SK-N-SH (cell line): ENCODE data around the gene GSTO1. TPM values are rescaled to one million over a fixed set of nuclear protein-coding genes. Genes with fewer than 3 reads are reported as not detected.

Source experiments
- CTCF ChIA-PET: fragments of 300-600, 350-600 bp; formaldehyde crosslinking; extraction: SDS; loops from one replicate; lab custom pipeline; 2021; lab: Yijun Ruan, JAX
- POLR2A ChIA-PET: fragments of 350-600 bp; sonication (Branson Sonifier 250); formaldehyde crosslinking; extraction: SDS; loops from one replicate; lab custom pipeline; 2020; ENCODE audit warnings: antibody characterized with exemption, inconsistent platforms; lab: Yijun Ruan, JAX
- DNase-seq: peaks from one replicate; pipeline ENCODE4 v3.0.0; 2012
- H2AFZ ChIP-seq: fragments of 200-600 bp; sonication (generic); 2 replicates; pipeline ENCODE4 v1.8.1; 2016; ENCODE audit warnings: antibody characterized with exemption, mild to moderate bottlenecking, low read depth
- H3F3A ChIP-seq: fragments of 200-600 bp; sonication (generic); replicated peaks from 2 replicates; pipeline ENCODE3; 2016; ENCODE audit warnings: antibody characterized with exemption, mild to moderate bottlenecking; ENCODE audit not compliant: insufficient read depth
- H3K27ac ChIP-seq, 2 experiments: fragments of 200-500 bp in 1 of 2; fragments of 200-600 bp in 1 of 2; sonication (Bioruptor generic) in 1 of 2; sonication (generic), shearing (Covaris generic) in 1 of 2; 2 replicates each; pipeline versions ENCODE4 v1.5.1 to v1.6.1; 2014 to 2016; ENCODE audit warnings: low read depth in 2 of 2, inconsistent platforms in 1 of 2, low read length in 1 of 2, mild to moderate bottlenecking in 1 of 2, mixed read lengths in 1 of 2
- H3K27me3 ChIP-seq: fragments of 200-600 bp; sonication (generic), shearing (Covaris generic); 2 replicates; pipeline ENCODE4 v1.6.1; 2016; ENCODE audit warnings: mixed run types; ENCODE audit not compliant: insufficient read depth
- H3K36me3 ChIP-seq, 2 experiments: fragments of 200-500 bp in 1 of 2; fragments of 200-600 bp in 1 of 2; sonication (Bioruptor generic) in 1 of 2; sonication (generic) in 1 of 2; replicated peaks in 1 of 2; 2 replicates each; pipeline versions ENCODE3 to v1.5.1; 2014 to 2016; ENCODE audit warnings: low read length in 1 of 2, mild to moderate bottlenecking in 1 of 2; ENCODE audit not compliant: insufficient read depth in 2 of 2, control insufficient read depth in 1 of 2
- H3K4me1 ChIP-seq, 2 experiments: fragments of 200-500 bp in 1 of 2; fragments of 200-600 bp in 1 of 2; sonication (Bioruptor generic) in 1 of 2; sonication (generic), shearing (Covaris generic) in 1 of 2; 2 replicates each; pipeline versions ENCODE4 v1.5.1 to v1.6.1; 2014 to 2016; ENCODE audit warnings: low read depth in 1 of 2, low read length in 1 of 2, mixed run types in 1 of 2; ENCODE audit not compliant: insufficient read depth in 2 of 2, control insufficient read depth in 1 of 2
- H3K4me2 ChIP-seq: fragments of 200-600 bp; sonication (generic), shearing (Covaris generic); 2 replicates; pipeline ENCODE4 v1.6.1; 2017; ENCODE audit warnings: mixed run types
- H3K4me3 ChIP-seq, 2 experiments: fragments of 200-500 bp in 1 of 2; fragments of 200-600 bp in 1 of 2; sonication (Bioruptor generic) in 1 of 2; sonication (generic), shearing (Covaris generic) in 1 of 2; 2 replicates each; pipeline versions ENCODE4 v1.5.1 to v1.8.1; 2014 to 2016; ENCODE audit warnings: low read depth in 2 of 2, inconsistent platforms in 1 of 2, low read length in 1 of 2, mild to moderate bottlenecking in 1 of 2, mixed read lengths in 1 of 2, moderate library complexity in 1 of 2
- H3K79me2 ChIP-seq: fragments of 200-600 bp; sonication (generic); 2 replicates; pipeline ENCODE4 v1.8.1; 2017; ENCODE audit warnings: mild to moderate bottlenecking; ENCODE audit not compliant: insufficient read depth
- H3K9ac ChIP-seq: fragments of 200-600 bp; sonication (generic); 2 replicates; pipeline ENCODE4 v1.6.1; 2017; ENCODE audit warnings: mixed run types
- H3K9me2 ChIP-seq: fragments of 200-600 bp; sonication (generic); 2 replicates; pipeline ENCODE4 v1.6.1; 2017; ENCODE audit warnings: mixed run types
- H3K9me3 ChIP-seq: fragments of 200-600 bp; sonication (generic); 2 replicates; pipeline ENCODE4 v1.6.1; 2017; ENCODE audit warnings: mixed run types, mild to moderate bottlenecking, moderate library complexity
- H4K20me1 ChIP-seq: fragments of 200-600 bp; sonication (generic); 2 replicates; pipeline ENCODE4 v1.6.1; 2017; ENCODE audit warnings: mild to moderate bottlenecking, mixed run types; ENCODE audit not compliant: insufficient read depth
- CHD2 ChIP-seq: fragments of 150-350 bp; IDR thresholded peaks from 2 replicates; pipeline ENCODE4 v1.6.1; 2018; ENCODE audit warnings: low read length; ENCODE audit not compliant: partially characterized antibody
- CTCF ChIP-seq: fragments of 200-600 bp; sonication (generic); IDR thresholded peaks from 2 replicates; pipeline ENCODE4 v1.6.1; 2017; ENCODE audit warnings: antibody characterized with exemption, mild to moderate bottlenecking, moderate library complexity
- FOSL2 ChIP-seq: IDR thresholded peaks from 2 replicates; pipeline ENCODE4 v1.4.0; 2012; ENCODE audit warnings: low read depth, mild to moderate bottlenecking, moderate library complexity, borderline replicate concordance
- FOXJ3 ChIP-seq: sonication (generic); formaldehyde crosslinking; IDR thresholded peaks from 2 replicates; pipeline ENCODE4 v1.5.1; 2020; ENCODE audit warnings: mild to moderate bottlenecking, missing genetic modification reagents
- FOXM1 ChIP-seq: IDR thresholded peaks from 2 replicates; pipeline ENCODE4 v1.4.0; 2012; ENCODE audit warnings: low read depth, mild to moderate bottlenecking
- GABPA ChIP-seq: IDR thresholded peaks from 2 replicates; pipeline ENCODE4 v1.4.0; 2012; ENCODE audit warnings: low read depth, mild to moderate bottlenecking
- IRF3 ChIP-seq: fragments of 150-350 bp; IDR thresholded peaks from 2 replicates; pipeline ENCODE4 v1.6.1; 2016; ENCODE audit warnings: mild to moderate bottlenecking, low read depth, low read length
- JUND ChIP-seq: IDR thresholded peaks from 2 replicates; pipeline ENCODE4 v1.4.0; 2012
- MAX ChIP-seq: IDR thresholded peaks from 2 replicates; pipeline ENCODE4 v1.4.0; 2012; ENCODE audit warnings: low read depth
- MXI1 ChIP-seq: IDR thresholded peaks from 2 replicates; pipeline ENCODE4 v1.6.1; 2012; ENCODE audit warnings: mild to moderate bottlenecking, low read depth, low read length, improper control_type of control experiment
- NFIC ChIP-seq: IDR thresholded peaks from 2 replicates; pipeline ENCODE4 v1.4.0; 2012; ENCODE audit warnings: borderline replicate concordance
- PBX3 ChIP-seq: IDR thresholded peaks from 2 replicates; pipeline ENCODE4; 2012
- RAD21 ChIP-seq: IDR thresholded peaks from 2 replicates; pipeline ENCODE4 v1.6.1; 2012; ENCODE audit warnings: mild to moderate bottlenecking, low read length
- RFX5 ChIP-seq: IDR thresholded peaks from 2 replicates; pipeline ENCODE4 v1.6.1; 2012; ENCODE audit warnings: mild to moderate bottlenecking, improper control_type of control experiment, low read length
- RXRA ChIP-seq: IDR thresholded peaks from 2 replicates; pipeline ENCODE4 v1.4.0; 2012; ENCODE audit warnings: low read depth, mild to moderate bottlenecking, borderline replicate concordance
- SMC3 ChIP-seq: IDR thresholded peaks from 2 replicates; pipeline ENCODE4 v1.6.1; 2012; ENCODE audit warnings: low read depth, low read length, improper control_type of control experiment
- TCF12 ChIP-seq: IDR thresholded peaks from 2 replicates; pipeline ENCODE4 v1.4.0; 2012
- USF1 ChIP-seq: IDR thresholded peaks from 2 replicates; pipeline ENCODE4 v1.4.0; 2012; ENCODE audit warnings: low read depth, borderline replicate concordance
- USF2 ChIP-seq: fragments of 150-350 bp; IDR thresholded peaks from 2 replicates; pipeline ENCODE4 v1.6.1; 2017; ENCODE audit warnings: antibody characterized with exemption, low read length, low read depth, borderline replicate concordance
- WGBS: methylation state at CpG from one replicate; pipeline ENCODE4 v1.1.6; 2017; ENCODE audit warnings: low lambda C conversion rate; 5-methylcytosine and 5-hydroxymethylcytosine counted together
- polyA plus RNA-seq, 3 experiments: library from polyadenylated mRNA; depleted of rRNA; stranded (reverse); fragments of >200 nt; gene quantifications; 2 replicates each; pipeline ENCODE4 v1.2.3, GENCODE V29; 2012

GSTO1 gene
- polyA plus RNA-seq, 1 of the 3 experiments (the other 2 are of a cell fraction) = 126 TPM

- TF ChIP-seq IRF3 (no peak), CTCF (no peak), CHD2 (no peak), FOSL2 (no peak), MXI1 (no peak), TCF12 (no peak), JUND (no peak), FOXJ3 (no peak)
Measured at GRCh38 chr10:104268405-104268712, 13.7 kb downstream of the GSTO1 start (continued).

GRCh38 chr10:104268713-104269645 lies 14.3 kb downstream of the GSTO1 start, which contains the start of gene GSTO2:
TSS of gene GSTO2 (plus strand) at chr10:104269184. CDS start at chr10:104274916, 5,732 bp downstream.
- Histone ChIP-seq H3K27me3 (no peaks in the 10 kb centered on the region), H3K36me3 (peaks cover 33 to 44% of the 10 kb centered on the region in 2 experiments), H3K4me1 (peaks cover 6 to 11% of the 10 kb centered on the region in 2 experiments; a peak in 2 of 4 replicates), H3K4me2 (peak within 1 kb of the TSS; percentile 83), H3K79me2 (peaks cover 44% of the 10 kb centered on the region), H3K9me3 (no peaks in the 10 kb centered on the region), H3K27ac (peak within 1 kb of the TSS; percentile 71 to 85), H2AFZ (peak within 1 kb of the TSS; percentile 87), H3K9me2 (no peaks in the 10 kb centered on the region), H4K20me1 (0 out of 2 replicates have a peak, but pooled peaks cover 5% of the 10 kb centered on the region), H3F3A (peaks cover 33% of the 10 kb centered on the region), H3K9ac (peak within 1 kb of the TSS; percentile 82), H3K4me3 (peak within 1 kb of the TSS; percentile 66 to 97)
- ChIA-PET POLR2A (interaction anchor here (0.6 to 1.9 kb wide), 4 partner anchors 11 to 37 kb away, joined by 3 to 10 read pairs (median 4); partner anchors contain the start of genes CFAP43 and GSTO1), CTCF (interaction anchor here (1.2 kb wide), 2 partner anchors 20 to 22 kb away, joined by 3 to 4 read pairs; no protein-coding TSS in a partner anchor)
- DNase-seq = peak; percentile 99
- WGBS = 2% methylated on average over 35 of the region's 59 CpGs
- no peak for TF ChIP-seq SMC3
- peak; percentile 92 for TF ChIP-seq USF1
- TF ChIP-seq JUND = peak; percentile 44; the same call in 1 of the 2 replicates
- peak; percentile 58; the same call in 1 of the 2 replicates for TF ChIP-seq RFX5
- TF ChIP-seq RAD21 = no peak
- TF ChIP-seq RXRA = no peak
- TF ChIP-seq IRF3 = peak; percentile 64; the same call in 1 of the 2 replicates
- TF ChIP-seq FOXM1 = no peak
- TF ChIP-seq USF2 = peak; percentile 67; the same call in 1 of the 2 replicates
- no peak for TF ChIP-seq NFIC
- TF ChIP-seq GABPA = peak; percentile 85
- TF ChIP-seq MAX = peak; percentile 12
- no peak for TF ChIP-seq CTCF
- TF ChIP-seq PBX3 = peak; percentile 10; the same call in 1 of the 2 replicates
